Neural progenitor cell (in vitro differentiated cells): ENCODE data around the gene LGR6. TPM values are rescaled to one million over a fixed set of nuclear protein-coding genes. Genes with fewer than 3 reads are reported as not detected.

Source experiments
- DNase-seq: peaks from one replicate; pipeline ENCODE4 v3.0.0-alpha.2; 2016; ENCODE audit warnings: low spot score
- H2AFZ ChIP-seq: fragments of 200-600 bp; sonication (generic); replicated peaks from 2 replicates; pipeline ENCODE4 v1.6.1; 2016; ENCODE audit warnings: antibody characterized with exemption
- H3F3A ChIP-seq: fragments of 200-600 bp; sonication (generic); 2 replicates; pipeline ENCODE4 v1.6.1; 2016; ENCODE audit warnings: antibody characterized with exemption, low read depth
- H3K27ac ChIP-seq: fragments of 200-600 bp; sonication (generic); 2 replicates; pipeline ENCODE4 v1.5.1; 2016; ENCODE audit warnings: mild to moderate bottlenecking
- H3K27me3 ChIP-seq: fragments of 200-600 bp; sonication (generic); 2 replicates; pipeline ENCODE4 v1.6.1; 2016; ENCODE audit warnings: mild to moderate bottlenecking, moderate library complexity
- H3K36me3 ChIP-seq: fragments of 200-600 bp; sonication (generic); 2 replicates; pipeline ENCODE4 v1.5.1; 2016
- H3K4me1 ChIP-seq: fragments of 200-600 bp; sonication (generic); 2 replicates; pipeline ENCODE4 v1.6.1; 2016; ENCODE audit warnings: mixed run types
- H3K4me2 ChIP-seq: fragments of 200-600 bp; sonication (generic); 2 replicates; pipeline ENCODE4 v1.6.1; 2016
- H3K4me3 ChIP-seq: fragments of 200-600 bp; sonication (generic); 2 replicates; pipeline ENCODE4 v1.5.1; 2016
- H3K79me2 ChIP-seq: fragments of 200-600 bp; sonication (generic); 2 replicates; pipeline ENCODE4 v1.6.1; 2016; ENCODE audit warnings: low read depth
- H3K9ac ChIP-seq: fragments of 200-600 bp; sonication (generic); 2 replicates; pipeline ENCODE4 v1.6.1; 2016
- H3K9me3 ChIP-seq: fragments of 200-600 bp; sonication (generic); 2 replicates; pipeline ENCODE4 v1.5.1; 2016; ENCODE audit warnings: low read depth
- H4K20me1 ChIP-seq: fragments of 200-600 bp; sonication (generic); 2 replicates; pipeline ENCODE4 v1.6.1; 2016; ENCODE audit warnings: low read depth
- H3K27ac Mint-ChIP-seq: 3 replicates; pipeline ENCODE4 v1.8.0; 2021; ENCODE audit warnings: mixed read lengths
- H3K27me3 Mint-ChIP-seq: 2 replicates; pipeline ENCODE4 v1.8.0; 2022; ENCODE audit warnings: low read depth, mild to moderate bottlenecking, inconsistent platforms, moderate library complexity, mixed read lengths; ENCODE audit not compliant: insufficient read depth
- H3K36me3 Mint-ChIP-seq: 3 replicates; pipeline ENCODE4 v1.8.0; 2021; ENCODE audit warnings: mixed read lengths
- H3K4me1 Mint-ChIP-seq: 3 replicates; pipeline ENCODE4 v1.8.0; 2021; ENCODE audit warnings: mixed read lengths
- H3K4me3 Mint-ChIP-seq: 3 replicates; pipeline ENCODE4 v1.8.0; 2021; ENCODE audit warnings: mild to moderate bottlenecking, moderate library complexity, mixed read lengths
- H3K9me3 Mint-ChIP-seq: 3 replicates; pipeline ENCODE4 v1.8.0; 2020; ENCODE audit warnings: mixed read lengths
- CTCF ChIP-seq: fragments of 200-600 bp; sonication (generic); IDR thresholded peaks from 2 replicates; pipeline ENCODE4 v1.5.1; 2017; ENCODE audit warnings: antibody characterized with exemption, mild to moderate bottlenecking
- EZH2 ChIP-seq: fragments of 200-600 bp; sonication (generic); IDR thresholded peaks from 2 replicates; pipeline ENCODE4 v1.6.1; 2017; ENCODE audit warnings: antibody characterized with exemption, mild to moderate bottlenecking, moderate library complexity
- EZH2phosphoT487 ChIP-seq: fragments of 200-600 bp; sonication (generic); IDR thresholded peaks from 2 replicates; pipeline ENCODE4 v1.6.1; 2017; ENCODE audit warnings: antibody characterized with exemption
- total RNA-seq: library from RNA; depleted of rRNA; stranded (reverse); fragments of >200 nt; gene quantifications from 2 replicates; pipeline ENCODE4 v1.2.3, GENCODE V29; 2015; ENCODE audit warnings: low replicate concordance

The LGR6 gene
- total RNA-seq, 1 donor from 2014 or later = not detected

GRCh38 chr1:202214089-202214843 is 20.7 kb downstream of the LGR6 start:
- Histone ChIP-seq H3K4me3 (peak overlapping the region; percentile 44), H3K27ac (no peak overlapping the region), H3K9me3 (no peaks in the 10 kb centered on the region), H3K27me3 (peaks cover 14% of the 10 kb centered on the region), H2AFZ (peak overlapping the region; percentile 53), H3K36me3 (no peaks in the 10 kb centered on the region), H3K9ac (no peak overlapping the region), H3K4me2 (peak overlapping the region; percentile 82), H3K4me1 (peaks cover 22% of the 10 kb centered on the region), H3K79me2 (no peaks in the 10 kb centered on the region), H4K20me1 (no peaks in the 10 kb centered on the region), H3F3A (peaks cover 23% of the 10 kb centered on the region)
- peak; percentile 70 for DNase-seq
- H3K27me3 Mint-ChIP-seq = peaks cover 40% of the 10 kb centered on the region
- H3K4me3 Mint-ChIP-seq = peak overlapping the region; percentile 80
- H3K4me1 Mint-ChIP-seq = peaks cover 26% of the 10 kb centered on the region
- no peak for TF ChIP-seq CTCF
- H3K9me3 Mint-ChIP-seq = no peaks in the 10 kb centered on the region
- H3K27ac Mint-ChIP-seq = no peak overlapping the region
- H3K36me3 Mint-ChIP-seq = no peaks in the 10 kb centered on the region

DNA sequence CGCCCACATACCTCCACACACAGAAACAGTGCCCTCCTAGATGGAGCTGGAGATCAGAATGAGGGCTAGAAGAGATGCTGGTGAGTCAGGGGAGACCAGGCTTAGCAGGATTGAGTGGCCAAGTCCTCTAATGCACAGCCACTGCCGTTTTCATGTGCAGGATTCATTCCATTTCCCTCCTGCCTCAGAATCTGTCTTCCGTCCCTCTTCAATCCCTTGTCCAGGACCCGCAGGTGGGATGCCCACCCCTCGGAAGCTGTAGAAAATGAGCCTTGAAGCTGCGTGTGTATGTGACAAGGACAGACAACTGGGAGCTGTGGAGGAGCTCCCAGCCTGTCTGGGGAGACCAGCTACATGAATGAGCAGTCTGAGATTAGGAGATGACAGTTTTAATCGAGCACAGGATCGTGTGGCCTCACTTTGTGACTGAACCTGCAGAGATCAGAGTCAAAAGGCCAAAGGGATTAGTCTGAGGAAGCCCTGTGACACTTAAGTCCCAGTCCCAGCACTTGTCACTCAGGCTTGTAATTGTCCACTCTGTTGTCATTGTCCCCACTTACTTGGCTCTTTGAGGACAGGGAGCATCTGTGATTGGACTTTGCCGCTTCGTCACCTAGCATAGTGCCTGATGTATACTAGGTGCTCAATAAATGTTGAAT is 22.0 kb downstream of the LGR6 start:
- Histone ChIP-seq H4K20me1 (no peaks in the 10 kb centered on the region), H3K79me2 (no peaks in the 10 kb centered on the region), H3K4me3 (no peak overlapping the region), H3K36me3 (no peaks in the 10 kb centered on the region), H3K4me2 (no peak overlapping the region), H3K4me1 (peaks cover 17% of the 10 kb centered on the region), H3K27me3 (peaks cover 14% of the 10 kb centered on the region), H2AFZ (no peak overlapping the region), H3K27ac (no peak overlapping the region), H3F3A (peaks cover 23% of the 10 kb centered on the region), H3K9me3 (no peaks in the 10 kb centered on the region), H3K9ac (no peak overlapping the region)
- H3K27ac Mint-ChIP-seq = no peak overlapping the region
- no peaks in the 10 kb centered on the region for H3K36me3 Mint-ChIP-seq
- TF ChIP-seq EZH2phosphoT487 (no peak), CTCF (no peak), EZH2 (peak; percentile 21)
- H3K9me3 Mint-ChIP-seq = no peaks in the 10 kb centered on the region
- DNase-seq = peak; percentile 45
- H3K27me3 Mint-ChIP-seq = peaks cover 40% of the 10 kb centered on the region
- peaks cover 26% of the 10 kb centered on the region for H3K4me1 Mint-ChIP-seq
- peak overlapping the region; percentile 63 for H3K4me3 Mint-ChIP-seq

- H3K9me3 Mint-ChIP-seq = no peaks in the 10 kb centered on the region
- Histone ChIP-seq H4K20me1 (no peaks in the 10 kb centered on the region), H3K4me1 (peaks cover 17% of the 10 kb centered on the region), H3F3A (peaks cover 23% of the 10 kb centered on the region), H3K36me3 (no peaks in the 10 kb centered on the region), H3K9ac (no peak overlapping the region), H3K9me3 (no peaks in the 10 kb centered on the region), H3K4me3 (no peak overlapping the region), H3K27ac (no peak overlapping the region), H3K79me2 (no peaks in the 10 kb centered on the region), H2AFZ (no peak overlapping the region), H3K27me3 (peaks cover 14% of the 10 kb centered on the region), H3K4me2 (peak overlapping the region; percentile 13)
- H3K36me3 Mint-ChIP-seq = no peaks in the 10 kb centered on the region
- no peak for TF ChIP-seq CTCF
- no peak for TF ChIP-seq EZH2
- TF ChIP-seq EZH2phosphoT487 = no peak
- H3K27ac Mint-ChIP-seq = no peak overlapping the region
- peaks cover 35% of the 10 kb centered on the region for H3K27me3 Mint-ChIP-seq
- peaks cover 32% of the 10 kb centered on the region for H3K4me1 Mint-ChIP-seq
- H3K4me3 Mint-ChIP-seq = no peak overlapping the region
- no peak for DNase-seq
These were observed 23.1 kb downstream of the LGR6 start for GRCh38 chr1:202216691-202217090.
